Smooth muscle cell (in vitro differentiated cells): Measurements from ENCODE around the gene SLC22A15. TPM values are rescaled to one million over a fixed set of nuclear protein-coding genes. Genes with fewer than 3 reads are reported as not detected.

Experiments used
- DNase-seq: peaks from one replicate; lab custom pipeline; 2025; ENCODE audit not compliant: unreplicated experiment; lab: John Stamatoyannopoulos, UW
- H2AFZ ChIP-seq: fragments of 200-600 bp; sonication (generic); 2 replicates; pipeline ENCODE4 v1.6.0; 2016; ENCODE audit warnings: antibody characterized with exemption, low read depth, mild to moderate bottlenecking
- H3F3A ChIP-seq: fragments of 200-600 bp; sonication (generic); 2 replicates; pipeline ENCODE4 v1.6.0; 2017; ENCODE audit warnings: antibody characterized with exemption, low read depth
- H3K27ac ChIP-seq: fragments of 200-600 bp; sonication (generic); 2 replicates; pipeline ENCODE4 v1.5.1; 2016; ENCODE audit warnings: low read depth, mild to moderate bottlenecking
- H3K27me3 ChIP-seq: fragments of 200-600 bp; sonication (generic); 2 replicates; pipeline ENCODE4 v1.6.1; 2016; ENCODE audit warnings: low read depth, mild to moderate bottlenecking
- H3K36me3 ChIP-seq: fragments of 200-600 bp; sonication (generic); 2 replicates; pipeline ENCODE4 v1.5.1; 2016; ENCODE audit warnings: low read depth
- H3K4me1 ChIP-seq: fragments of 200-600 bp; sonication (generic); 2 replicates; pipeline ENCODE4 v1.5.1; 2016; ENCODE audit warnings: low read depth
- H3K4me2 ChIP-seq: fragments of 200-600 bp; sonication (generic); 2 replicates; pipeline ENCODE4 v1.6.0; 2016; ENCODE audit warnings: mild to moderate bottlenecking
- H3K4me3 ChIP-seq: fragments of 200-600 bp; sonication (generic); 2 replicates; pipeline ENCODE4 v1.5.1; 2016; ENCODE audit warnings: mild to moderate bottlenecking
- H3K79me2 ChIP-seq: fragments of 200-600 bp; sonication (generic); 2 replicates; pipeline ENCODE4 v1.6.0; 2016; ENCODE audit warnings: low read depth, mild to moderate bottlenecking
- H3K9ac ChIP-seq: fragments of 200-600 bp; sonication (generic); 2 replicates; pipeline ENCODE4 v1.6.0; 2016; ENCODE audit warnings: low read depth
- H3K9me3 ChIP-seq: fragments of 200-600 bp; sonication (generic); replicated peaks from 2 replicates; pipeline ENCODE4 v1.5.1; 2016; ENCODE audit warnings: low read depth
- H4K20me1 ChIP-seq: fragments of 200-600 bp; sonication (generic); 2 replicates; pipeline ENCODE4 v1.6.0; 2016; ENCODE audit warnings: low read depth
- CTCF ChIP-seq: fragments of 200-600 bp; sonication (generic); IDR thresholded peaks from 2 replicates; pipeline ENCODE4 v1.5.1; 2017; ENCODE audit warnings: borderline replicate concordance, mild to moderate bottlenecking, antibody characterized with exemption; ENCODE audit not compliant: insufficient read depth, poor library complexity, severe bottlenecking
- WGBS: methylation state at CpG from one replicate; pipeline ENCODE4 v1.1.7; 2016; ENCODE audit warnings: low lambda C conversion rate; 5-methylcytosine and 5-hydroxymethylcytosine counted together
- polyA plus RNA-seq: library from polyadenylated mRNA; unstranded; fragments of >200 nt; fragmentation: Nextera tagmentation; extraction: Ambion mirVana; gene quantifications from 2 replicates; pipeline ENCODE4 v1.2.1, GENCODE V29; 2016
- total RNA-seq: library from RNA; depleted of rRNA; stranded (reverse); fragments of >200 nt; gene quantifications from 2 replicates; pipeline ENCODE4 v1.2.3, GENCODE V29; 2014

The SLC22A15 gene
- total and polyA plus RNA-seq, 2 experiments from 2014 or later: 1.00 to 3.2 TPM

GRCh38 chr1:116096013-116096618, 119.8 kb downstream of the SLC22A15 start:
- Histone ChIP-seq H3F3A (no peaks in the 10 kb centered on the region), H3K9me3 (peaks cover 10% of the 10 kb centered on the region), H3K9ac (no peak overlapping the region), H3K79me2 (no peaks in the 10 kb centered on the region), H3K4me1 (no peaks in the 10 kb centered on the region), H3K36me3 (no peaks in the 10 kb centered on the region), H2AFZ (no peak overlapping the region), H3K4me2 (no peak overlapping the region), H3K4me3 (no peak overlapping the region), H3K27ac (no peak overlapping the region), H3K27me3 (no peaks in the 10 kb centered on the region), H4K20me1 (no peaks in the 10 kb centered on the region)
- no peak for TF ChIP-seq CTCF
- DNase-seq: no peak
- WGBS: 80% methylated on average over 1 of the region's 1 CpG

DNA sequence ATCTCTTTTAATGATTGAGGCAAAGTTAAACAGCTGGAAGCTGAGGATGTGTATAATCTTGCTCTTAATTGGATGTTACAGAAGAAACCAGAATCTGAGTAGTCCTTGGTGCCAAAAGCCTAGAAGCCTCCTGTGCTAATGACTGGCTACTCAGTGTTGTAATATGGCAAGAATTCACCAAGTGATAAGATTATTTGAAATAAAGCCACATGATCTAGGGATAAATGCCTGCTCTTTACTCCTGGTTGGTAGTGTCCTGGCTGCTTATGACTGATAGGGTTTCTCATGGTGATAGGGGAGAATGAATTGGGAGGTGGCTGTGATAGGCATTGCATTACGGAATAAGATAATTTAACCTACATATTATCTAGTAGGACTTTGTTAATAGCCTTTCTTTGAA, 121.3 kb downstream of the SLC22A15 start:
- H3K36me3 ChIP-seq: no peaks in the 10 kb centered on the region
- H3K4me1 ChIP-seq: no peaks in the 10 kb centered on the region
- H3K9ac ChIP-seq: no peak overlapping the region
- no peaks in the 10 kb centered on the region for H3K79me2 ChIP-seq
- no peak overlapping the region for H2AFZ ChIP-seq
- no peak overlapping the region for H3K27ac ChIP-seq
- H4K20me1 ChIP-seq: no peaks in the 10 kb centered on the region
- DNase-seq: no peak
- no peak overlapping the region for H3K4me2 ChIP-seq
- no peaks in the 10 kb centered on the region for H3F3A ChIP-seq
- 96% methylated on average over 1 of the region's 1 CpG for WGBS
- H3K4me3 ChIP-seq: no peak overlapping the region
- no peak for TF ChIP-seq CTCF
- no peaks in the 10 kb centered on the region for H3K27me3 ChIP-seq
- peaks cover 10% of the 10 kb centered on the region for H3K9me3 ChIP-seq

DNA sequence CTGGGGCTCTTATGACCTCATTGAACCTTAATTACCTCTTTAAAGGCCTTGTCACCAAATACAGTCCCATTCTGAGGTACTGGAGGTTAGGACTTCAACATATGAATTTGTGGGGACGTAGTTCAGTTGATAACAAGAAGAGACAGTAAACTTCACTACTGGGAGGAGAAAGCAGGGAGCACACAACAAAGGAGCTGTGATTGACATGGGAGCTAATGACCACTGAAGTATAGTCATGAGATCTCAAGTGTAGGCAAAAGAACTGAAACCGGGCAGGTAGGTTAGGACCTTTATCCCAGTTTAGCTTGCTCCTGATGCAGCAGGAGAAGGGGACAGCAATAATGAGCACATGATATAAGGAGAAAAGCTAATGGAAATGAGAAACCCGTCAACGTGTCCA, 123.1 kb downstream of the SLC22A15 start:
- peaks cover 10% of the 10 kb centered on the region for H3K9me3 ChIP-seq
- H3K4me3 ChIP-seq: no peak overlapping the region
- WGBS: 96% methylated on average over 4 of the region's 4 CpGs
- no peaks in the 10 kb centered on the region for H3K4me1 ChIP-seq
- no peaks in the 10 kb centered on the region for H3F3A ChIP-seq
- H3K36me3 ChIP-seq: no peaks in the 10 kb centered on the region
- no peaks in the 10 kb centered on the region for H4K20me1 ChIP-seq
- no peak for TF ChIP-seq CTCF
- H3K27ac ChIP-seq: no peak overlapping the region
- H3K27me3 ChIP-seq: no peaks in the 10 kb centered on the region
- H3K9ac ChIP-seq: no peak overlapping the region
- DNase-seq: no peak
- no peak overlapping the region for H3K4me2 ChIP-seq
- no peaks in the 10 kb centered on the region for H3K79me2 ChIP-seq
- no peak overlapping the region for H2AFZ ChIP-seq

DNA sequence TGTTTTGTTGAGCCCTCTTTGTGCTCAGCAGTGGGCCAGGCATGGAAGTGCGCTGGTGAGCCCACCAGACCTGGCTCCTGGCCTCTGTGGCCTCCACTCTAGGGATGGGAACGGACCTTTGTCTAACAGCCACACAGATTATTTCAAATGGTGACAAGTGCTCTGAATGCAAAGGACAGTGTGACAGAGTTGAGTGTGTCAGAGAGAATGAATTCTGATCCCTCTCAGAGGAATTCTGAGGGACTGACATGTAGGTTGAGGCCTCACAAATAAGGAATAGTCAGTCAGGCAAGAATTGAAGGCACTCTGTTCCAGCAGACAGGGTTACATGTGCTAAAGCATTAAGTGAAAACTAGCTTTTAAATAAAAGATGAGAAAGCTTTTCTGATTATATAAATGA, 123.6 kb downstream of the SLC22A15 start:
- H2AFZ ChIP-seq: no peak overlapping the region
- peaks cover 10% of the 10 kb centered on the region for H3K9me3 ChIP-seq
- no peaks in the 10 kb centered on the region for H3K36me3 ChIP-seq
- H3K4me3 ChIP-seq: no peak overlapping the region
- H3K4me2 ChIP-seq: no peak overlapping the region
- H3K4me1 ChIP-seq: no peaks in the 10 kb centered on the region
- H3F3A ChIP-seq: no peaks in the 10 kb centered on the region
- no peaks in the 10 kb centered on the region for H3K79me2 ChIP-seq
- no peak for DNase-seq
- H3K27ac ChIP-seq: no peak overlapping the region
- no peak for TF ChIP-seq CTCF
- H3K9ac ChIP-seq: no peak overlapping the region
- no peaks in the 10 kb centered on the region for H3K27me3 ChIP-seq
- WGBS: 97% methylated on average over 2 of the region's 2 CpGs
- H4K20me1 ChIP-seq: no peaks in the 10 kb centered on the region
